Hepatocyte (in vitro differentiated cells): ENCODE data around the gene RNF11.
"Not testable (repeated sequence)": the region's sequence is repeated elsewhere in the genome, so short reads cannot be mapped to it uniquely, and the experiment has no call there.

ENCODE experiments used
- CTCF ChIP-seq: fragments of 200-600 bp; sonication (generic); IDR thresholded peaks from 2 replicates; pipeline ENCODE4 v1.5.1; 2016; ENCODE audit warnings: antibody characterized with exemption, mild to moderate bottlenecking; ENCODE audit not compliant: poor library complexity
- EZH2 ChIP-seq: fragments of 200-600 bp; sonication (generic); IDR thresholded peaks from 2 replicates; pipeline ENCODE4 v1.6.1; 2016; ENCODE audit warnings: antibody characterized with exemption, mild to moderate bottlenecking, borderline replicate concordance

- not testable (repeated sequence) for TF ChIP-seq CTCF, EZH2
Measured at GRCh38 chr1:51228471-51228870, 7.6 kb upstream of the RNF11 start.
